Measurements from ENCODE around the gene SPAG6.

DNA sequence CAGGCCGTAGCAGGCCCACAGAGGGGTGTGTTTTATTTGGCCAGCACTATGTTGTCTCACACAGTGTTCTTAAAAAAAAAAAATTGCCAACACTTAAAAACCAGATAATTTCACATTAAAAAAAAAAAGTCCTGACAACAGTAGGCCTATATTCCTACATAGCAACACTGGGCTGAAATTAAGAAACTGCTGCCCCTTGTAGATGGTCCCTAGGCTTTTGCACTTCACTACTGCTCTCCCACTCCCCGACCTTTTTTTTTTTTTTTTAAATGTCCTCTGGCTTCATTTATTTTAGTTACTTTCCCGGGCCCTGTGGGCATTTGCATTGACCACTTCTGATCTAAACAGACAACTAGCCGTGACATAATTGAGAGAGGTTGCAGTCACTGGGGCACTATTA, 36.0 kb downstream of the SPAG6 start:
- TF ChIP-seq POLR2A (IDR thresholded peaks at IDR 0.05) (no peak), POLR2AphosphoS5 (IDR thresholded peaks at IDR 0.05) (no peak)
